Stimulated activated CD4-positive, alpha-beta T cell treated with anti-CD3 and anti-CD28 coated beads, Interleukin-4, amount 100 ng/mL, for 48 hours (primary cell): ENCODE measurements around the gene USP8.

Source experiments
- DNase-seq, 2 donors: peaks; one replicate each; pipeline ENCODE4 v3.0.0-alpha.2; 2020; ENCODE audit warnings: low read depth in 2 of 2

Gene USP8

DNA sequence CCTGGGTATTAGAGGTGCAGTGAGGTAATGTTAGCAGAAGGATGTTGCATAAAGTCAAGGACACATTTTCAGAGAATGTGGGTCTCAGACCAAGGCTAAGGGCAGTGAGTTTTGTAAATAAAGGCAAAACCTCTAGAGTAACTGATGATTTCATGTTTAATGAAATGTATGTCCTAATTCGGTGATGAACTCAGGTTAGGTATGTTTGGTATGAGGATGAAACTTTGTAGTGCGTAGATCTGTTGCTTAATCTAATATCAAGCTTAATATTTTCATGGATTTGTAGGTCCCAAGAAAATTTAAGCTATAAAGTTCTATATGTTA is 118.6 kb downstream of the USP8 start:
- no peak for DNase-seq

DNA sequence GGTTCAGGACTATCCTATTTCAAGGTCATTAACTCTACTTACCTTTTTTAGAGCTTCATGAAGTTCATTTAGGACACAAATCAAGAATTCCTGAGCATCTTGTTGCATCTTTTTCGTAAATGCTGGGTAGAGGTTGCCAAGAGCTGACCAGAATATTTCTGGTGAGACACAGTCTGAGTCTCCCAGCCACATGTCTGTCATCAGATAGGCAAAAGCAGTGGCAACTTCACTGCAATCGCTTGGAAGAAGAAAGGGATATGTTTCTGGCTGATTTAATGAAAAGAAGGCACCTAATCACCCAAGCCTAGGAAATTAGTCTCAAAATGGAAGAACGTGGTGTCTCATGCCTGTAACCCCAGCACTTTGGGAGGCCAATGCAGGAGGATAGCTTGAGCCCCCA is 119.4 kb downstream of the USP8 start:
- DNase-seq: no peak

DNA sequence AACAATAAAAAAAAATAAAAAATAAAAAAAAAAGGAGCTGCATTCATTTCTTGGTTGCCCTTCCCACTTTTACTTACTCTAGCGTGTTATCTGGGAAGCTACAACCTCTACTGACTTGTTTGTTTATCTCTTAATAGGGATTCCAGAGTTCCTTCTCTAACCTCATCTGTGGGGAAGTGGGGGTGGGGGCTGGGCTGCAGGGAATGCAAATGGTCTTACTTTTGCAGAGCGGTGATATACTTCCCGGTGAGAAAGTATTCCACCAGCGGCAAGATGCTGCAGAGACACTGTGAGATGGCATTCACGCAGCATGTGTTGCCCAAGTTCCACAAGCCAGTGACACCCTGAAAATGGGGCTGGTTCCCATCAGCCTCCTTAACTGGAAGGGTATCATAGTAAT is 120.2 kb downstream of the USP8 start:
- no peak for DNase-seq

DNA sequence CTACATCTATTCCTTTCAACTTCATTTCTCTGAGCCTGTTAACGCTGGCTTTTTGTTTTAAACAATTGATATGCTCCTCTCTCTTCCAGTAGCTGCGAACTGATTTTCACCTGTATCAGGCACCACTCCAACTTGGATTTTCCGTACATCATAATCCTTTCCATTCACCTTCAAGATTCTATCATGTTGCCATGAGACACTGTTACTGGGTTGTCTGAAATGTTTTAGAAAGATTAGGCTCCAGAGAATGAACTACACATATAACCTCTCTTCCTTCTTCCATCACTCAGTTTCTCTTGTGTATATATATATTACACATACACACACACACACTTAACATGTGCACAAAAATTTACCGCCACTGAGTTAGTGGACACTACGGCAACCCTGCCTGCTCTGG is 122.4 kb downstream of the USP8 start, which contains the start of gene USP50:
Gene USP50, minus strand, starts transcription at position 101 of the 400 bp plus-strand sequence. CDS start 141 bp downstream, outside the sequence.
- no peak for DNase-seq

DNA sequence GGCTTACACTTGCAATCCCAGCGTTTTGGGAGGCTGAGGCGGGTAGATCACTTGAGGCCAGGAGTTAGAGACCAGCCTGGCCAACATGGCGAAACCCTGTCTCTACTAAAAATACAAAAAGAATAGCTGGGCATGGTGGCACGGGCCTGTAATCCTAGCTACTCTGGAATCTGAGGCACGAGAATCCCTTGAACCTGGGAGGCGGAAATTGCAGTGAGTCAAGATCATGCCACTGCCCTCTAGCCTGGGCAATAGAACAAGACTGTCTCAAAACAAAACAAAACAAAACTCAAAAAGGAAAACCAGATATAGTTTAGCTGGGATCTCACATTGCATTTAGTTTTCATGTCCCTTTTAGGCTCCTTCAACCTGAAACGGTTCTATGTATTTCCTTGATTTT is 125.1 kb downstream of the USP8 start:
- no peak for DNase-seq

DNA sequence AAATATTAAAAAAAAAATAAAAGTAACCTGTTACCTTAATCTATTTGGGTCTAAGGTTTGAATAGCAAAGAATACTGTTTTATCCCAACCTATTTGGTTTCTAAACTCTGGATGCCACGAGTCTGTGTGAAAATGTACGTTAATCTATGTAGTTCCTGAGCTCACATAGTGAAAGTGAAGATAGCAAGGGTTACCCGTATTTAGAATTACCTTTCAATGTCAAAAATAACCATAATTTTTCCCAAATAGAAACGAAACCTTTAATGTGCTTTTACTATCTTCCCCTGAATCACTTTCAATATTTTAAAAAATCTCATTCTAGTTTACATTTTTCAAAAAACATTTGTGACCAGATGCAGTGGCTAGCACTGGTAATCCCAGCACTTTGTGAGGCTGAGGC is 128.0 kb downstream of the USP8 start:
- no peak for DNase-seq

DNA sequence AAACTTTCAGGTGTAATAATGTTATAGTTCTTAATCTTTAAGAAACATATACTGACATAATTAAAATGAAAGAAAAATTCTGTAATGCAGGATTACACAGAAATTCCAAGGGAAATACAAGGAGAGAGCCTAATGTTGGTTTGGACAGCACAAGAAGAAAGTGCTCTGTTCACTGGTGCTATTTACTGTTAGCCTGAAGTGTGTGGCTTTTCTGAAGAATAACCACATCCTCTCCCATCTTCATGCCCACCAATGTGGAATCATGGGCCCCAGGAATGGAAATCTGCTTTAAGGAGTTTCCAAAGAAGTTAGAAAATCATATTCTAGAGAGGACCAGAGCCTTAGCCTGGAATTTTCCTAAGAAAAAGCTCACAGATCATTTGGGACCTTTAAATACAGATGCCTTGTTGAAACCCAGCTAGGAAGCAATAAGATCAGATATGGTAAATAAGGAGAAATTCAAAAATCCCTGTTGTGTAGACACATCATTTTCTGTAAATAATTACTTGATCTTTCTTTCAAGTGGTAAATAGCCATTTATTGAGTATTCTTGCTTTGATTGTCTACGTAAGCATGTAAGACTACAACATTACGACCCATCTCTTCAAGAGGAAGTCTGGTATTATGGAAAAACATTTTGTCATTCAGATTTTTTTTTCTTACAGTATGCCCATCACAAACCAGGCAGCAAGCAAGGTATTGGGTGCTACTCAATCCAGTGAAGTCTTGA is 132.6 kb downstream of the USP8 start:
- DNase-seq: no peak

DNA sequence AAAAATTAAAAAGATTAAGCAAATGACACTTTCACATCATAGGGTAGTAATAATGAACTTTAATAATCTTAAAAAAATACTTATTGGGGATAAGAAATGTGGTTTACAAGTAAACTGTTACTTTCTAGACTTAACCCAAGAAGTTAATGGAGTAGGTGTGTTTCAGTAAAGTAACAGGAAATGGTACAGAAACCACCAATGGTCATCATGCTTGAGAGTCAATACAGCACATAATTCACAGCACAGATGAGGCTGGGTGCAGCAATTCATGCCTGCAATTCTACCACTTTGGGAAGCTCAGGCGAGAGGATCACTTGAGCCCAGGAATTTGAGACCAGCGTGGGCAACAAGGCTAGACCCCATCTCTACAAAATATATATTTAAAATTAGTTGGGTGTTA is 133.8 kb downstream of the USP8 start:
- DNase-seq: no peak

DNA sequence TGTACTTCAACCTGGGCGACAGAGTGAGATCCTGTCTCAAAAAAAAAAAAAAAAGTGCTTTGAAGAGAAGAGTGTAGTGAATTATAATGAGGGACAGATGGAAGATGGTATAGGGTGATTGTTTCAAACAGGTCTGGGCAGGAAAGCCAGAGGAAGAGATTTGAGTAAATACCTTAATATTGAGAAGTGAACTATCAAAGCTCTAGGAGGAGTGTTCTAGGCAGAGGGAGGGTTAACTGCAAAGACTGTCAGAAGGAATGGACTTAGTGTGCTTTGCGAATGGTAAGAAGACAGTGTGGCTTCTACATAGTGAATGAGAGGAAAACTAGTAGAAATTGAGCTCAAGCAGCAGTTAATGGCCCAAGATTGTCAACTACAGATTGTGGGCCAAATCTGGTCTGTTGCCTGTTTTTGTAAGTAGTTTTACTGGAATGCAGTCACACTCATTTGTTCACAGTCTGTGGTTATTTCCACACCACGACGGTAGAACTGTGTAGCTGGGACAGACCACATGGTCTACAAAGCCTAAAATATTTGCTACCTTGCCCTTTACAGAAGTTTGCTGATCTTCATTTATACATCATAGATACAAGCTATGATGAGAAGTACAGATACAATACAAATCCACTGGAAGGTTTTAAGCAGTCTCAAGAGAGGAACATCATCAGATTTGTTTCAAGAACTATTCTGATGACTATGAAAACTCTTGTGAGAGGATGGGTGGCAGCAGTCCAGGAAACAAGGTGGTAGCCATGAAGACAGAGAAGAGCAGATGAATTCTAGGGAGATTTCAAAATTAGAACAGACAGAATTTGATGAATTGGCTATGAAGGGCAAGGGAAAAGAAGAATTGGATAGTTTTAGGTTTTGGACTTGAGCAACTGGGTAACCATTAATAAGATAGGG is 138.8 kb downstream of the USP8 start:
- no peak for DNase-seq

DNA sequence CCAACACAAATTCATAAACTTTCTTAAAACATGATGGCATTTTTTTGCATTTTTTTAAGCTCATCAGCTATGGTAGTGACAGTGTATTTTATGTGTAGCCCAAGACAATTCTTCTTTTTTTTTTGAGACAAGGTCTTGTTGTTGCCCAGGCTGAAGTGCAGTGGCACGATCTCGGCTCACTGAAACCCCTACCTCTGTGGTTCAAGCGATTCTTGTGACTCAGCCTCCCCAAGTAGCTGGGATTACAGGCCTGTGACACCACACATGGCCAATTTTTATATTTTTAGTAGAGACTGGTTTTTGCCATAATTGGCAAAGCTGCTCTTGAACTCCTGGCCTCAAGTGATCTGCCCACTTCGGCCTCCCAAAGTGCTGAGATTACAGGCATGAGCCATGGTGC is 139.6 kb downstream of the USP8 start:
- DNase-seq: no peak
